ENCODE measurements around the gene SRR.

DNA sequence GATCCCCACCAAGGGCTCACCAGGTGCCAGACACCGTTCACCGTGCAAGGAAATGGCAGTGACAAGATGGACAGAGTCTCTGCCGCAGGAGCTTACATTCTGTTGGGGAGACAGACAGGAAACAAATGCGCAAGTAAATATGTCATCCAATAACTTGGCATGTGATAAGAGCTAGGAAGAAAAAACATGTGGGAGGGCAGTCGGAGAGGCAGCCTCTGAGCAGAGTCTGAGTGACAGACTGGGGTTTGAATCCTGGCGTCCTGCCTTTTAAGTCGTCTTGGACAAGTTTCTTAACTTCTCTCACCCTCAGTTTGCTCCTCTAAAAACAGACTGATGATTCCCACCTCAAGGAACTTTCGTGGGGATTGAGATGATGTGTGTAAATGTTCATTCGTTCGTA lies 40.8 kb downstream of the SRR start:
- TF ChIP-seq, protein P1, sequence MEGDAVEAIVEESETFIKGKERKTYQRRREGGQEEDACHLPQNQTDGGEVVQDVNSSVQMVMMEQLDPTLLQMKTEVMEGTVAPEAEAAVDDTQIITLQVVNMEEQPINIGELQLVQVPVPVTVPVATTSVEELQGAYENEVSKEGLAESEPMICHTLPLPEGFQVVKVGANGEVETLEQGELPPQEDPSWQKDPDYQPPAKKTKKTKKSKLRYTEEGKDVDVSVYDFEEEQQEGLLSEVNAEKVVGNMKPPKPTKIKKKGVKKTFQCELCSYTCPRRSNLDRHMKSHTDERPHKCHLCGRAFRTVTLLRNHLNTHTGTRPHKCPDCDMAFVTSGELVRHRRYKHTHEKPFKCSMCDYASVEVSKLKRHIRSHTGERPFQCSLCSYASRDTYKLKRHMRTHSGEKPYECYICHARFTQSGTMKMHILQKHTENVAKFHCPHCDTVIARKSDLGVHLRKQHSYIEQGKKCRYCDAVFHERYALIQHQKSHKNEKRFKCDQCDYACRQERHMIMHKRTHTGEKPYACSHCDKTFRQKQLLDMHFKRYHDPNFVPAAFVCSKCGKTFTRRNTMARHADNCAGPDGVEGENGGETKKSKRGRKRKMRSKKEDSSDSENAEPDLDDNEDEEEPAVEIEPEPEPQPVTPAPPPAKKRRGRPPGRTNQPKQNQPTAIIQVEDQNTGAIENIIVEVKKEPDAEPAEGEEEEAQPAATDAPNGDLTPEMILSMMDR (conservative IDR thresholded peaks at IDR 0.05; ENCODE audit: low read depth, low read length): no peak
- TF ChIP-seq EZH2 (IDR thresholded peaks at IDR 0.05; ENCODE audit: borderline replicate concordance, low read depth, low read length, poor library complexity, severe bottlenecking): no peak

Measured in A673 (cell line).